ENCODE measurements around the gene OLFM3. TPM values are rescaled to one million over a fixed set of nuclear protein-coding genes. Genes with fewer than 3 reads are reported as not detected.

OLFM3 gene
- total and polyA plus RNA-seq, 10 of the 15 experiments (the other 5 are each of a cell fraction or from before 2014, with no cell fraction given), result 0.09 to 0.33 TPM; not detected in 8

GRCh38 chr1:101974599-101975274 lies 22.0 kb downstream of the OLFM3 start:
- DNase-seq (ENCODE audit: low read depth, low spot score) (no peak), FAIRE-seq (no peak), ATAC-seq (no peak)
- H3K27ac ChIP-seq (ENCODE audit: control insufficient read depth, insufficient read depth), result no peak overlapping the region
- intact Hi-C loops (cut with micrococcal nuclease; ENCODE audit: unreplicated experiment), result no loop called here
- no peaks in the 10 kb centered on the region for H3K9me3 ChIP-seq (replicated peaks; ENCODE audit: control insufficient read depth, insufficient read depth, low read length)
- H2AFZ ChIP-seq (ENCODE audit: control insufficient read depth, low read depth, low read length), result no peak overlapping the region
- ChIA-PET RAD21 (ENCODE audit: unreplicated experiment) (no interaction called here), POLR2A (no interaction called here), CTCF (no interaction called here), SMC1A (ENCODE audit: uncharacterized antibody, unreplicated experiment) (no interaction called here)
- H3K36me3 ChIP-seq (ENCODE audit: control insufficient read depth in 2 of 2, insufficient read depth in 2 of 2, low read length in 1 of 2), result no peaks in the 10 kb centered on the region
- no peaks in the 10 kb centered on the region for H3K27me3 ChIP-seq (replicated peaks in 1 of 2; ENCODE audit: control insufficient read depth in 2 of 2, insufficient read depth in 2 of 2, low read length in 1 of 2)
- no peaks in the 10 kb centered on the region for H4K20me1 ChIP-seq (ENCODE audit: control insufficient read depth, insufficient read depth)
- H3K4me2 ChIP-seq (ENCODE audit: control insufficient read depth, insufficient read depth), result no peak overlapping the region
- H3K9ac ChIP-seq (ENCODE audit: control insufficient read depth, insufficient read depth, low read length), result no peak overlapping the region
- no peaks in the 10 kb centered on the region for H3K4me1 ChIP-seq (ENCODE audit: control insufficient read depth, insufficient read depth, low read length)
- BruUV-seq (replicated peaks), result no TSS peak
- in situ Hi-C loops (cut with MboI), result no loop called here
- no peaks in the 10 kb centered on the region for H3K79me2 ChIP-seq (ENCODE audit: control insufficient read depth, insufficient read depth, low read length)
- 12% methylated on average over 3 of the region's 3 CpGs for WGBS (ENCODE audit: insufficient coverage, insufficient replicate concordance, low lambda C conversion rate, missing lambda C conversion rate)
- H3K4me3 ChIP-seq, result no peak overlapping the region
- TF ChIP-seq PKNOX1 (IDR thresholded peaks at IDR 0.05) (no peak), RELB (IDR thresholded peaks at IDR 0.05; ENCODE audit: low read depth) (no peak), ASH2L (IDR thresholded peaks at IDR 0.05; ENCODE audit: borderline replicate concordance, low read depth) (no peak), MYC (IDR thresholded peaks at IDR 0.05; ENCODE audit: insufficient read depth, insufficient read length, insufficient replicate concordance, low read length, severe bottlenecking) (no peak), ZNF384 (IDR thresholded peaks at IDR 0.05; ENCODE audit: borderline replicate concordance, low read depth, low read length) (no peak), ZNF207 (IDR thresholded peaks at IDR 0.05; ENCODE audit: borderline replicate concordance) (no peak), CHD1 (IDR thresholded peaks at IDR 0.05; ENCODE audit: low read depth, low read length) (no peak), ZNF592 (IDR thresholded peaks at IDR 0.05) (no peak), MEF2A (IDR thresholded peaks at IDR 0.05; ENCODE audit: insufficient read depth, low read depth, low read length) (no peak), ZNF217 (IDR thresholded peaks at IDR 0.05) (no peak), SMARCA5 (IDR thresholded peaks at IDR 0.05) (no peak), RUNX3 (IDR thresholded peaks at IDR 0.05; ENCODE audit: low read length) (no peak), TAF1 (IDR thresholded peaks at IDR 0.05; ENCODE audit: borderline replicate concordance, low read depth, low read length) (no peak), RAD21 (IDR thresholded peaks at IDR 0.05; ENCODE audit: insufficient read depth, low read depth, low read length) (no peak), YY1 (IDR thresholded peaks at IDR 0.05; ENCODE audit: low read depth, low read length) (no peak), PAX5 (IDR thresholded peaks at IDR 0.05; ENCODE audit: borderline replicate concordance, low read depth, low read length) (no peak)

Measured in GM12878 (cell line).